OCI-M1 (cell line): ENCODE results near the gene RBM39.
"Not testable (repeated sequence)": the region's sequence is repeated elsewhere in the genome, so short reads cannot be mapped to it uniquely, and the experiment has no call there.

Source experiments
- DNase-seq: peaks from one replicate; lab custom pipeline; 2025; lab: John Stamatoyannopoulos, UW

Gene RBM39

GRCh38 chr20:35756404-35756803, 14.3 kb upstream of the RBM39 start:
- no peak for DNase-seq

GRCh38 chr20:35750611-35751010, 8.6 kb upstream of the RBM39 start:
- DNase-seq = no peak

GRCh38 chr20:35744492-35744841, 2.4 kb upstream of the RBM39 start:
- not testable (repeated sequence) for DNase-seq

GRCh38 chr20:35743693-35744491, 1.8 kb upstream of the RBM39 start:
- DNase-seq = peak; percentile 80

GRCh38 chr20:35742741-35743523, 872 bp upstream of the RBM39 start:
- DNase-seq = peak; percentile 78

- peak; percentile 61 for DNase-seq
These were observed 2.5 kb downstream of the RBM39 start for GRCh38 chr20:35739294-35740163.

GRCh38 chr20:35738410-35739179, 3.5 kb downstream of the RBM39 start:
- no peak for DNase-seq

- DNase-seq = no peak
These were observed 4.2 kb downstream of the RBM39 start for GRCh38 chr20:35737865-35738333.

GRCh38 chr20:35735826-35736470, 6.1 kb downstream of the RBM39 start:
- DNase-seq = no peak

GRCh38 chr20:35734777-35735649, 7.0 kb downstream of the RBM39 start:
- no peak for DNase-seq

- DNase-seq = no peak
These were observed 7.7 kb downstream of the RBM39 start for GRCh38 chr20:35734374-35734773.

- no peak for DNase-seq
These were observed 9.4 kb downstream of the RBM39 start for GRCh38 chr20:35732644-35732982.

- DNase-seq = no peak
These were observed 10.0 kb downstream of the RBM39 start for GRCh38 chr20:35731862-35732643.

GRCh38 chr20:35731469-35731788, 10.6 kb downstream of the RBM39 start:
- DNase-seq = no peak

GRCh38 chr20:35730583-35731468, 11.2 kb downstream of the RBM39 start:
- no peak for DNase-seq

GRCh38 chr20:35729836-35730582, 12.1 kb downstream of the RBM39 start:
- no peak for DNase-seq

- no peak for DNase-seq
These were observed 12.7 kb downstream of the RBM39 start for GRCh38 chr20:35729283-35729807.
